NCI-H187 (cell line): Measurements from ENCODE around the gene TAS1R2.

Source experiments
- DNase-seq, 2 experiments: peaks; one replicate each; lab custom pipeline; 2025; lab: John Stamatoyannopoulos, UW

The TAS1R2 gene

DNA sequence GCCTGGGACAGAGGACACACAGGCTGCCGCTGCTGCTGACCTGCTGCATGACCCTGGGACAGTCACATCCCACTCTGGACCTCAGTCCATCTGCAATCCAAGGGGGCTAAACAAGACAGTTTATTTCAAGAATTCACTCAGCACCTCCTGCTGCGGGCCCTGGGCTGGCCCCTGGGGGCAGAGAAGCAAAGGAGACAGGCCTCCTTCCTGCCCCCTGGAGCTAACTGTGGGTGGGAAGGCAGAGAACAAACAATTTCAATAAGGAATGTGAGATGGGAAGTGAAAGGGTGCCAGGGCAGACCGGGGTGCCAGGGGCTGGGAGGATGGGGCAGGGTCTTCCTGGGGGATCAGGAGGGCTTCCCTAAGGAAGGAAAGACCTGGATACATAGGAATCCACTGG is 60.0 kb downstream of the TAS1R2 start:
- DNase-seq: no peak

DNA sequence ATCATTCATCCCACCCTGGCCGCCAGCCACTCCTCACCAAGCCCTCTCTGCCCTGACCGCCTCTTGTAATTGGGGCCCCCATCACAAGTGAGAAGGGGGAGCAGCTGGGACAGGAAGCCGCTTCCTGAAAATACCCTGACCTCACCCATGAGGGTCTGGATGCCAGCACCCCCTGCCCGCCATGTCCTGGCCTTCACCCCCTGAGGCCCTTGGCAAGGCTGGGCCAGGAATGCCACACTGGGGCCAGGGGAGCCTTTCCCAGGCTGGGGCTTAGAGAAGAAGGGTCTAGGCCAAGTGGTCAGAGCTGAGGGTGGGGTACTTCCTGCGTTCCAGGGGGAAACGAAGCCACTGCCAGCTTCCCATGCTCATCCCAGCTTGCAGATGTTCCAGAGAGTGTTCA is 60.5 kb downstream of the TAS1R2 start:
- DNase-seq: no peak

GRCh38 chr1:18798533-18798932 is 60.9 kb downstream of the TAS1R2 start:
- no peak for DNase-seq

- DNase-seq: no peak
Observed at GRCh38 chr1:18796950-18797349, 62.5 kb downstream of the TAS1R2 start.

DNA sequence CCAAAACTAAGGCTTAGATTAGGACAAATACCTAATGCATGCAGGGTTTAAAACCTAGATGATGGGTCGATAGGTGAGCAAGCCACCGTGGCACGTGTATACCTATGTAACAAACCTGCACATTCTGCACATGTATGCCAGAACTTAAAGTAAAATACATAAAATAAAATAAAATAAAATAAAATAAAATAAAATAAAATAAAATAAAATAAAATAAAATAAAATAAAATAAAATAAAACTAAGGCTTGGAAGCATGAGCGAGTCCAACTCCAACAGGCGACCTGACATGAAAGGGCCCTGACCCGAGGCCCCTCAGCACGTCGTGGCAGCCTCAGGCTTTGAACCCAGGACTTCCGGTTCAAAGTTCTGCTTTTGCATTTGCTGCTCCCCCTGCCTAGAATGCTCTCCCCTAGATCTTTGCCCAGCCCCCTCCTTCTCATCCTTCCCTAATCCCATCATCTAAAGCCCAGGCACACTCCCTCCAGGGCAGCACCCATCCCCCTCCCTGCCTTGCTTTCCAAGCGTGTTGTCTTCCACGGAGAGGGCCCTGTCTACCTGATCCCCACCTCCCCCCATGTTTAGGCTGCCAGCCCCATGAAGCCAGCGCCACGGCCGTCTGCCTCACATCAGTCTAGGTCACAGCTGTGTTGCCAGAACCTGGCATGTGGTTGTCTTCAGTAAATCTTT is 64.3 kb downstream of the TAS1R2 start:
- no peak for DNase-seq

- no peak for DNase-seq
Observed at GRCh38 chr1:18794561-18794960, 64.9 kb downstream of the TAS1R2 start.

GRCh38 chr1:18794051-18794450 is 65.4 kb downstream of the TAS1R2 start:
- DNase-seq: no peak

GRCh38 chr1:18793164-18793563 is 66.3 kb downstream of the TAS1R2 start:
- DNase-seq: no peak

GRCh38 chr1:18792747-18793146 is 66.7 kb downstream of the TAS1R2 start:
- no peak for DNase-seq
